H9 (cell line): ENCODE data around the gene MYH14. TPM values are rescaled to one million over a fixed set of nuclear protein-coding genes. Genes with fewer than 3 reads are reported as not detected.

Source experiments
- DNase-seq: peaks from one replicate; pipeline ENCODE4 v3.0.0-alpha.2; 2017
- H2AFZ ChIP-seq: one replicate; pipeline ENCODE4 v1.6.1; 2013; ENCODE audit warnings: mild to moderate bottlenecking, low read length, control low read depth, moderate library complexity
- H2AK5ac ChIP-seq: 2 replicates; pipeline ENCODE4 v1.6.1; 2013; ENCODE audit warnings: low read length, control low read depth, mixed read lengths; ENCODE audit not compliant: insufficient read length
- H2BK120ac ChIP-seq: one replicate; pipeline ENCODE4 v1.6.1; 2013; ENCODE audit warnings: low read depth, mild to moderate bottlenecking, low read length, control low read depth, inconsistent platforms; ENCODE audit not compliant: poor library complexity, severe bottlenecking
- H2BK12ac ChIP-seq: 2 replicates; pipeline ENCODE4 v1.6.1; 2013; ENCODE audit warnings: low read length, control low read depth, mixed read lengths, low read depth; ENCODE audit not compliant: insufficient read length
- H2BK15ac ChIP-seq: 2 replicates; pipeline ENCODE4 v1.6.1; 2013; ENCODE audit warnings: low read depth, low read length, control low read depth
- H2BK20ac ChIP-seq: one replicate; pipeline ENCODE4 v1.6.1; 2013; ENCODE audit warnings: low read depth, mild to moderate bottlenecking, low read length, control low read depth, inconsistent platforms; ENCODE audit not compliant: poor library complexity, severe bottlenecking
- H2BK5ac ChIP-seq: 2 replicates; pipeline ENCODE4 v1.6.1; 2013; ENCODE audit warnings: low read length, control low read depth, mixed read lengths; ENCODE audit not compliant: insufficient read length
- H3K14ac ChIP-seq: 2 replicates; pipeline ENCODE4 v1.6.1; 2013; ENCODE audit warnings: low read length, control low read depth; ENCODE audit not compliant: insufficient read depth
- H3K18ac ChIP-seq: 2 replicates; pipeline ENCODE4 v1.6.1; 2013; ENCODE audit warnings: low read depth, mild to moderate bottlenecking, mixed read lengths, low read length, control low read depth; ENCODE audit not compliant: insufficient read length
- H3K23ac ChIP-seq: 2 replicates; pipeline ENCODE4 v1.6.1; 2013; ENCODE audit warnings: low read length, control low read depth, mixed read lengths, low read depth; ENCODE audit not compliant: insufficient read length
- H3K23me2 ChIP-seq: 2 replicates; pipeline ENCODE4 v1.6.1; 2013; ENCODE audit warnings: low read depth, mild to moderate bottlenecking, mixed read lengths, low read length, control low read depth; ENCODE audit not compliant: insufficient read length, poor library complexity, severe bottlenecking
- H3K27ac ChIP-seq: 2 replicates; pipeline ENCODE4 v1.5.1; 2013; ENCODE audit warnings: low read length, control low read depth, mixed read lengths, low read depth; ENCODE audit not compliant: insufficient read length
- H3K27me3 ChIP-seq: 2 replicates; pipeline ENCODE4 v1.6.1; 2013; ENCODE audit warnings: low read length, control low read depth, inconsistent platforms; ENCODE audit not compliant: insufficient read depth
- H3K4ac ChIP-seq: 2 replicates; pipeline ENCODE4 v1.6.1; 2013; ENCODE audit warnings: low read depth, mild to moderate bottlenecking, control low read depth, inconsistent platforms, low read length, moderate library complexity
- H3K4me1 ChIP-seq: 2 replicates; pipeline ENCODE4 v1.6.1; 2013; ENCODE audit warnings: low read length, control low read depth, inconsistent platforms; ENCODE audit not compliant: insufficient read depth
- H3K4me2 ChIP-seq: 2 replicates; pipeline ENCODE4 v1.6.1; 2013; ENCODE audit warnings: low read length, control low read depth, mixed read lengths; ENCODE audit not compliant: insufficient read length, insufficient read depth
- H3K56ac ChIP-seq: 2 replicates; pipeline ENCODE4 v1.6.1; 2013; ENCODE audit warnings: low read depth, mild to moderate bottlenecking, mixed read lengths, low read length, control low read depth; ENCODE audit not compliant: insufficient read length
- H3K79me1 ChIP-seq: 2 replicates; pipeline ENCODE4 v1.6.1; 2013; ENCODE audit warnings: low read depth, mild to moderate bottlenecking, moderate library complexity, low read length, control low read depth, inconsistent platforms; ENCODE audit not compliant: insufficient read depth, poor library complexity, severe bottlenecking
- H3K79me2 ChIP-seq: 2 replicates; pipeline ENCODE4 v1.6.1; 2013; ENCODE audit warnings: low read length, control low read depth, inconsistent platforms; ENCODE audit not compliant: insufficient read depth
- H3K9ac ChIP-seq: 2 replicates; pipeline ENCODE4 v1.6.1; 2013; ENCODE audit warnings: low read length, control low read depth, mixed read lengths; ENCODE audit not compliant: insufficient read length; ENCODE audit errors: extremely low read depth
- H3K9me3 ChIP-seq: one replicate; pipeline ENCODE4 v1.6.1; 2013; ENCODE audit warnings: low read depth, low read length, inconsistent platforms; ENCODE audit not compliant: control insufficient read depth
- H3T11ph ChIP-seq: one replicate; pipeline ENCODE4 v1.6.1; 2013; ENCODE audit warnings: mild to moderate bottlenecking, low read length, control low read depth, inconsistent platforms
- H4K20me1 ChIP-seq: one replicate; pipeline ENCODE4 v1.6.1; 2013; ENCODE audit not compliant: control insufficient read depth, insufficient read length, insufficient read depth
- H4K5ac ChIP-seq: 2 replicates; pipeline ENCODE4 v1.6.1; 2013; ENCODE audit warnings: low read depth, mild to moderate bottlenecking, mixed read lengths, low read length, control low read depth; ENCODE audit not compliant: insufficient read length
- H4K8ac ChIP-seq: replicated peaks from 2 replicates; pipeline ENCODE4 v1.6.1; 2013; ENCODE audit warnings: low read length, control low read depth, mixed read lengths, low read depth; ENCODE audit not compliant: insufficient read length
- H4K91ac ChIP-seq: 2 replicates; pipeline ENCODE4 v1.6.1; 2013; ENCODE audit warnings: low read depth, mild to moderate bottlenecking, moderate library complexity, mixed read lengths, low read length, control low read depth; ENCODE audit not compliant: insufficient read length
- H3K27ac Mint-ChIP-seq, 3 experiments: 2 replicates in 2 of 3; 3 replicates in 1 of 3; pipeline ENCODE4 v1.8.0; 2020 to 2021; ENCODE audit warnings: mixed read lengths in 3 of 3, mild to moderate bottlenecking in 1 of 3, moderate library complexity in 1 of 3
- H3K27me3 Mint-ChIP-seq: 2 replicates; pipeline ENCODE4 v1.8.0; 2021; ENCODE audit warnings: low read depth, mild to moderate bottlenecking, moderate library complexity, mixed read lengths
- H3K36me3 Mint-ChIP-seq, 3 experiments: 2 replicates in 2 of 3; 3 replicates in 1 of 3; pipeline ENCODE4 v1.8.0; 2020 to 2021; ENCODE audit warnings: low read depth in 3 of 3, mixed read lengths in 3 of 3; ENCODE audit not compliant: insufficient read depth in 1 of 3
- H3K4me1 Mint-ChIP-seq, 2 experiments: 2 replicates each; pipeline ENCODE4 v1.8.0; 2020; ENCODE audit warnings: mixed read lengths in 2 of 2
- H3K4me3 Mint-ChIP-seq, 2 experiments: 2 replicates in 1 of 2; 3 replicates in 1 of 2; pipeline ENCODE4 v1.8.0; 2020 to 2021; ENCODE audit warnings: mild to moderate bottlenecking in 2 of 2, mixed read lengths in 2 of 2, moderate library complexity in 1 of 2
- H3K9me3 Mint-ChIP-seq, 2 experiments: 2 replicates in 1 of 2; 3 replicates in 1 of 2; pipeline ENCODE4 v1.8.0; 2020; ENCODE audit warnings: mild to moderate bottlenecking in 2 of 2, mixed read lengths in 2 of 2, moderate library complexity in 1 of 2
- CTCF ChIP-seq: fragments of 200-600 bp; sonication (generic); conservative IDR thresholded peaks from 3 replicates; pipeline ENCODE4 v1.8.0; 2021; ENCODE audit warnings: antibody characterized with exemption, mild to moderate bottlenecking
- WGBS: extraction: QIAGEN DNeasy Blood & Tissue Kit; methylation state at CpG from one replicate; pipeline ENCODE4 v1.1.7; 2013; ENCODE audit warnings: missing lambda C conversion rate, low lambda C conversion rate, mixed read lengths; ENCODE audit not compliant: insufficient read length; ENCODE audit errors: extremely low coverage; 5-methylcytosine and 5-hydroxymethylcytosine counted together
- total RNA-seq: library from RNA; stranded (reverse); gene quantifications from 2 replicates; pipeline ENCODE4 v1.2.1, GENCODE V29; 2021

The MYH14 gene
- total RNA-seq, 1 experiment from 2014 or later = 27.7 TPM

DNA sequence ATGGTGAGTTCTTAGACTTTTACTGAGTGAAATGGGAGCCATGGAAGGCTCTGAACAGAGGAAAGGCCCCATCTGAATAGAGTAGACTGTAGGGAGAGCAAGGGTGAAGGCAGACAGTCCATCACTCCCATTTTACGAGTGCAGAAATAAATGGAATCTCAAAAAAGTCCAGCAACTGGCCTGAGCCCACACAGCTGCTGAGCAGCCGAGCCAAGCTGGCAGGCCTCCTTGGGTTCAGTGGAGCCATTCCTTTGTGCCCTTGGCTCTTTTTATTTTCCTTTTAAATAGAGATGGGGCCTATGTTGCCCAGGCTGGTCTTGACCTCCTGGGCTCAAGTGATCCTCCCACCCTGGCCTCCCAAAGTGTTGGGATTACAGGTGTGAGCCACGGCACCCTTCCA is 1.0 kb upstream of the MYH14 start:
- Histone ChIP-seq H3K4me2 (no peak overlapping the region), H3K4ac (no peak overlapping the region), H4K5ac (no peak overlapping the region), H3K9me3 (no peaks in the 10 kb centered on the region), H3K23ac (no peak overlapping the region), H2BK12ac (no peak overlapping the region), H3K9ac (no peak overlapping the region), H2BK120ac (no peak overlapping the region), H3K14ac (no peak overlapping the region), H3K79me2 (no peaks in the 10 kb centered on the region), H4K20me1 (no peaks in the 10 kb centered on the region), H3K79me1 (no peaks in the 10 kb centered on the region), H2AK5ac (no peak overlapping the region), H2BK20ac (no peak overlapping the region), H3K4me1 (no peaks in the 10 kb centered on the region), H3K27ac (no peak overlapping the region), H4K8ac (no peak overlapping the region), H2BK15ac (no peak overlapping the region), H3K27me3 (no peaks in the 10 kb centered on the region), H3K18ac (no peak overlapping the region), H3K56ac (no peak overlapping the region), H4K91ac (no peak overlapping the region), H2AFZ (no peak overlapping the region), H3T11ph (no peak overlapping the region), H2BK5ac (no peak overlapping the region), H3K23me2 (peaks cover 9% of the 10 kb centered on the region)
- TF ChIP-seq CTCF = no peak
- no peaks in the 10 kb centered on the region; a peak in 1 of 5 replicates for H3K9me3 Mint-ChIP-seq
- WGBS = no CpG with 5 or more reads among the region's 3 CpGs
- H3K27me3 Mint-ChIP-seq = peaks cover 43% of the 10 kb centered on the region
- H3K4me1 Mint-ChIP-seq = peaks cover 3 to 28% of the 10 kb centered on the region in 2 experiments
- DNase-seq = no peak
- H3K36me3 Mint-ChIP-seq = no peaks in the 10 kb centered on the region
- H3K4me3 Mint-ChIP-seq = peak overlapping the region; percentile 24 to 73; a peak in 3 of 5 replicates
- H3K27ac Mint-ChIP-seq = no peak overlapping the region
